HG03139 (cell line): ENCODE data around the gene ZNF248.

Source experiments
- ATAC-seq: cut with Tn5 transposase; IDR thresholded peaks from one replicate; pipeline ENCODE4 v1.9.1; 2021; ENCODE audit not compliant: unreplicated experiment

ZNF248 gene

GRCh38 chr10:37826806-37827205 is 30.6 kb downstream of the ZNF248 start:
- no peak for ATAC-seq

GRCh38 chr10:37821237-37821636 is 36.2 kb downstream of the ZNF248 start:
- ATAC-seq: no peak

GRCh38 chr10:37819797-37820196 is 37.6 kb downstream of the ZNF248 start:
- ATAC-seq: no peak

- ATAC-seq: no peak
Measured at GRCh38 chr10:37816290-37816689, 41.1 kb downstream of the ZNF248 start.

GRCh38 chr10:37813763-37814162 is 43.6 kb downstream of the ZNF248 start:
- no peak for ATAC-seq

GRCh38 chr10:37812290-37812689 is 45.1 kb downstream of the ZNF248 start:
- no peak for ATAC-seq

GRCh38 chr10:37803269-37803668 is 54.1 kb downstream of the ZNF248 start:
- ATAC-seq: no peak

- ATAC-seq: no peak
Measured at GRCh38 chr10:37801557-37801956, 55.9 kb downstream of the ZNF248 start.

GRCh38 chr10:37794305-37794976 is 63.0 kb downstream of the ZNF248 start:
- no peak for ATAC-seq

- no peak for ATAC-seq
Measured at GRCh38 chr10:37789590-37789989, 67.8 kb downstream of the ZNF248 start.

GRCh38 chr10:37784678-37785077 is 72.7 kb downstream of the ZNF248 start:
- no peak for ATAC-seq

GRCh38 chr10:37780536-37780935 is 76.9 kb downstream of the ZNF248 start:
- ATAC-seq: no peak

GRCh38 chr10:37777056-37777455 is 80.4 kb downstream of the ZNF248 start:
- ATAC-seq: no peak

- ATAC-seq: no peak
Measured at GRCh38 chr10:37775612-37776011, 81.8 kb downstream of the ZNF248 start.

GRCh38 chr10:37774351-37774750 is 83.1 kb downstream of the ZNF248 start:
- no peak for ATAC-seq

- ATAC-seq: no peak
Measured at GRCh38 chr10:37765216-37765615, 92.2 kb downstream of the ZNF248 start.

- ATAC-seq: no peak
Measured at GRCh38 chr10:37763132-37763531, 94.3 kb downstream of the ZNF248 start.

GRCh38 chr10:37762287-37762686 is 95.1 kb downstream of the ZNF248 start:
- ATAC-seq: no peak

- ATAC-seq: no peak
Measured at GRCh38 chr10:37760817-37761216, 96.6 kb downstream of the ZNF248 start.

GRCh38 chr10:37758074-37758473 is 99.3 kb downstream of the ZNF248 start:
- ATAC-seq: no peak

GRCh38 chr10:37754538-37755323 is 102.7 kb downstream of the ZNF248 start:
- no peak for ATAC-seq

GRCh38 chr10:37752334-37752875 is 105.0 kb downstream of the ZNF248 start:
- no peak for ATAC-seq
